PC-3 (cell line): ENCODE results near the gene AEN. TPM values are rescaled to one million over a fixed set of nuclear protein-coding genes. Genes with fewer than 3 reads are reported as not detected.

Experiments
- ATAC-seq: fragments of 200-7000 bp; cut with Tn5 transposase; 2 replicates; pipeline ENCODE4 v1.9.1; 2020; ENCODE audit warnings: mild to moderate bottlenecking, moderate library complexity
- BruUV-seq: library from RNA; stranded (reverse); fragments of 400-500 nt; replicated peaks from 2 replicates; lab custom pipeline; 2021; lab: Mats Ljungman, UMichigan
- CTCF ChIA-PET: fragments of 300-600 bp; sonication (Branson Sonifier 250); formaldehyde crosslinking; loops from one replicate; lab custom pipeline; 2022; ENCODE audit warnings: antibody characterized with exemption; lab: Charles Lee
- POLR2A ChIA-PET: fragments of 300-600 bp; sonication (Branson Sonifier 250); formaldehyde crosslinking; loops from one replicate; lab custom pipeline; 2022; ENCODE audit warnings: antibody characterized with exemption; ENCODE audit not compliant: unreplicated experiment; lab: Charles Lee
- DNase-seq: peaks from one replicate; pipeline ENCODE4 v3.0.0-alpha.2; 2015
- H2AFZ ChIP-seq: fragments of 300-600 bp; sonication (generic); 2 replicates; pipeline ENCODE4 v1.6.0; 2016; ENCODE audit warnings: antibody characterized with exemption, low read length
- H3F3A ChIP-seq: fragments of 300-600 bp; sonication (generic); one replicate; pipeline ENCODE4 v1.6.0; 2017; ENCODE audit warnings: antibody characterized with exemption, low read length, control low read depth, mild to moderate bottlenecking; ENCODE audit not compliant: unreplicated experiment
- H3K27ac ChIP-seq: fragments of 300-600 bp; sonication (generic); 2 replicates; pipeline ENCODE4 v1.5.1; 2016; ENCODE audit warnings: mild to moderate bottlenecking, low read length
- H3K27me3 ChIP-seq: fragments of 300-600 bp; sonication (generic); 2 replicates; pipeline ENCODE4 v1.6.1; 2016; ENCODE audit warnings: low read length, mixed read lengths
- H3K36me3 ChIP-seq: fragments of 300-600 bp; sonication (generic); 2 replicates; pipeline ENCODE4 v1.6.1; 2016; ENCODE audit warnings: low read depth, mixed run types, low read length, mixed read lengths
- H3K4me1 ChIP-seq: fragments of 300-600 bp; sonication (generic); 2 replicates; pipeline ENCODE4 v1.5.1; 2016; ENCODE audit warnings: low read length; ENCODE audit not compliant: insufficient read depth
- H3K4me2 ChIP-seq: fragments of 300-600 bp; sonication (generic); 2 replicates; pipeline ENCODE4 v1.6.0; 2016; ENCODE audit warnings: low read length
- H3K4me3 ChIP-seq: fragments of 300-600 bp; sonication (generic); 2 replicates; pipeline ENCODE4 v1.5.1; 2016; ENCODE audit warnings: mild to moderate bottlenecking, low read length, mixed read lengths
- H3K79me2 ChIP-seq: fragments of 300-600 bp; sonication (generic); 2 replicates; pipeline ENCODE4 v1.6.1; 2017; ENCODE audit warnings: low read length, mixed read lengths
- H3K9ac ChIP-seq: fragments of 300-600 bp; sonication (generic); 2 replicates; pipeline ENCODE4 v1.6.0; 2016; ENCODE audit warnings: mild to moderate bottlenecking, low read length
- H3K9me2 ChIP-seq: fragments of 300-600 bp; sonication (generic); replicated peaks from 2 replicates; pipeline ENCODE4 v1.6.1; 2016; ENCODE audit warnings: mixed run types, low read length, mixed read lengths
- H3K9me3 ChIP-seq: fragments of 300-600 bp; sonication (generic); 2 replicates; pipeline ENCODE4 v1.6.1; 2016; ENCODE audit warnings: low read length, mixed read lengths
- H4K20me1 ChIP-seq: fragments of 300-600 bp; sonication (generic); 2 replicates; pipeline ENCODE4 v1.6.1; 2016; ENCODE audit warnings: low read length, mixed read lengths
- CTCF ChIP-seq: fragments of 300-600 bp; sonication (generic); conservative IDR thresholded peaks from 2 replicates; pipeline ENCODE4 v1.5.1; 2017; ENCODE audit warnings: antibody characterized with exemption, low read depth, mild to moderate bottlenecking, low read length
- EZH2 ChIP-seq: fragments of 300-600 bp; sonication (generic); IDR thresholded peaks from one replicate; pipeline ENCODE4 v1.6.1; 2017; ENCODE audit warnings: antibody characterized with exemption, mild to moderate bottlenecking, low read length; ENCODE audit not compliant: unreplicated experiment
- EZH2phosphoT487 ChIP-seq: fragments of 300-600 bp; sonication (generic); IDR thresholded peaks from 2 replicates; pipeline ENCODE4 v1.6.1; 2018; ENCODE audit warnings: mild to moderate bottlenecking, antibody characterized with exemption, low read length, borderline replicate concordance
- intact Hi-C: fragments of 100-400 bp; cut with micrococcal nuclease; formaldehyde crosslinking; loops from 2 replicates; pipeline ENCODE4 v1.9.0; 2023
- total RNA-seq: library from RNA; depleted of rRNA; stranded (reverse); fragments of >200 nt; gene quantifications from 2 replicates; pipeline ENCODE4 v1.2.3, GENCODE V29; 2014

Gene AEN
- total RNA-seq, 1 experiment from 2014 or later, result 81.3 TPM

- TF ChIP-seq EZH2 (no peak), CTCF (no peak), EZH2phosphoT487 (no peak)
- CTCF ChIA-PET, result no interaction called here
- Histone ChIP-seq H3K27ac (no peak overlapping the region), H3K27me3 (no peaks in the 10 kb centered on the region), H3K4me3 (no peak overlapping the region), H3K4me1 (peaks cover 36% of the 10 kb centered on the region), H3K4me2 (no peak overlapping the region), H2AFZ (no peak overlapping the region), H4K20me1 (no peaks in the 10 kb centered on the region), H3K9me3 (no peaks in the 10 kb centered on the region), H3K9me2 (no peaks in the 10 kb centered on the region), H3K9ac (no peak overlapping the region), H3F3A (no peaks in the 10 kb centered on the region), H3K36me3 (no peaks in the 10 kb centered on the region), H3K79me2 (no peaks in the 10 kb centered on the region)
- BruUV-seq, result no TSS peak
- ATAC-seq (no peak), DNase-seq (no peak)
- POLR2A ChIA-PET, result no interaction called here
- intact Hi-C loops, result no loop called here
Observed at GRCh38 chr15:88661761-88662556, 40.8 kb downstream of the AEN start.

GRCh38 chr15:88663141-88663621 is 42.0 kb downstream of the AEN start:
- intact Hi-C loops, result no loop called here
- no peaks in the 10 kb centered on the region for H3F3A ChIP-seq
- no peaks in the 10 kb centered on the region for H4K20me1 ChIP-seq
- no peak overlapping the region for H3K4me2 ChIP-seq
- H3K9me3 ChIP-seq, result no peaks in the 10 kb centered on the region
- H3K36me3 ChIP-seq, result no peaks in the 10 kb centered on the region
- H2AFZ ChIP-seq, result no peak overlapping the region
- H3K27me3 ChIP-seq, result no peaks in the 10 kb centered on the region
- ChIA-PET POLR2A (no interaction called here), CTCF (no interaction called here)
- ATAC-seq, result no peak
- no peaks in the 10 kb centered on the region for H3K79me2 ChIP-seq
- H3K4me1 ChIP-seq, result peaks cover 32% of the 10 kb centered on the region
- no peak overlapping the region for H3K4me3 ChIP-seq
- H3K9ac ChIP-seq, result no peak overlapping the region
- BruUV-seq, result no TSS peak
- DNase-seq, result peak; percentile 62
- TF ChIP-seq CTCF, result no peak
- no peak for TF ChIP-seq EZH2phosphoT487
- TF ChIP-seq EZH2, result no peak
- no peak overlapping the region for H3K27ac ChIP-seq
- no peaks in the 10 kb centered on the region for H3K9me2 ChIP-seq

GRCh38 chr15:88664151-88664778 is 43.1 kb downstream of the AEN start:
- CTCF ChIA-PET, result no interaction called here
- no peaks in the 10 kb centered on the region for H3K9me2 ChIP-seq
- H4K20me1 ChIP-seq, result no peaks in the 10 kb centered on the region
- H3K9ac ChIP-seq, result no peak overlapping the region
- H3K4me3 ChIP-seq, result no peak overlapping the region
- no peak for ATAC-seq
- intact Hi-C loops, result no loop called here
- POLR2A ChIA-PET, result no interaction called here
- peaks cover 22% of the 10 kb centered on the region for H3K4me1 ChIP-seq
- H3K27ac ChIP-seq, result no peak overlapping the region
- H3K4me2 ChIP-seq, result no peak overlapping the region
- no peaks in the 10 kb centered on the region for H3K79me2 ChIP-seq
- H3K27me3 ChIP-seq, result no peaks in the 10 kb centered on the region
- H3F3A ChIP-seq, result no peaks in the 10 kb centered on the region
- H2AFZ ChIP-seq, result no peak overlapping the region
- no peaks in the 10 kb centered on the region for H3K36me3 ChIP-seq
- DNase-seq, result no peak
- BruUV-seq, result no TSS peak
- no peaks in the 10 kb centered on the region for H3K9me3 ChIP-seq
- TF ChIP-seq EZH2 (no peak), CTCF (no peak), EZH2phosphoT487 (no peak)
